GM18909 (cell line): Measurements from ENCODE around the gene PPL.
A peak's percentile ranks its signal among the peaks of the same experiment; 100 is the strongest.
"Not testable (repeated sequence)": the region's sequence is repeated elsewhere in the genome, so short reads cannot be mapped to it uniquely, and the experiment has no call there.

Source experiments
- ATAC-seq: cut with Tn5 transposase; IDR thresholded peaks from one replicate; pipeline ENCODE4 v1.9.1; 2021; ENCODE audit warnings: mild to moderate bottlenecking; ENCODE audit not compliant: unreplicated experiment, poor library complexity

The PPL gene

DNA sequence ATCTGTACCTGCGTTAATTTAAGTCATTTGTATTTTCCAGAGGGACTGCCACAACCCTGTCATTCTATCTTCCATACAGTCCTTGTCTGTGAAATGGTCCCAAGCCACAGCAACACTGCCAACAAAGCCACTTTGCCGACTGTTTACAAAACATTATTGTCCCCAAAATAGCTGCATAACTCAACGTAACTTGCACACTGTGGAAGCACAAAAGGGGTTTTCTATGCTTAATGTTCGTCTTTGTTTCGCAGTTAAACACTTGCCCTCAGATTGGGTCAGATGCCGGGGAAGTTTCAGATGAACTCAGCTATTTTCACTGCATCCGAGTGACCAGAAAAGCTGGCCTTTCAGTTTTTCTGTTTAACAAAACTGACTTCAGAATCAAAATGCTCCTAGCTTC lies 25.8 kb upstream of the PPL start:
- no peak for ATAC-seq

DNA sequence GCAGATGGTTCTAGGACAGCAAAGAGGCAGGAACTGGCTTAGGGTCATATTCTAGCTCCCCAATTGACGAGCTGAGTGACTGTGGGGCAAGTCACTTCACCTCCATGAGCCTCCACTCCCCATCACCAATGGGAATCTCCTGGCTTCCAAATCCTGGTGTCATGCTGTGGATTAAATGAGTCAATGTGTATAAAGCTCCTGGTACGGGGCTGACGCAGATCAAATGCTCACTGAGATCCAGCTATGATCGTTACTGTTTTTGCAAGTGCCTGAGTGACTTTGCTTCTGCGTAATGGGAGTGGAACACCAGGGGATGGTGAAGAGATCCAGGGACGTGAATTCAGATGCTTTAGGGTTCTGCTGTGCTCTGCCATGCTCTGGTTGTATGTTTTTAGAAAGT lies 23.6 kb upstream of the PPL start:
- no peak for ATAC-seq

DNA sequence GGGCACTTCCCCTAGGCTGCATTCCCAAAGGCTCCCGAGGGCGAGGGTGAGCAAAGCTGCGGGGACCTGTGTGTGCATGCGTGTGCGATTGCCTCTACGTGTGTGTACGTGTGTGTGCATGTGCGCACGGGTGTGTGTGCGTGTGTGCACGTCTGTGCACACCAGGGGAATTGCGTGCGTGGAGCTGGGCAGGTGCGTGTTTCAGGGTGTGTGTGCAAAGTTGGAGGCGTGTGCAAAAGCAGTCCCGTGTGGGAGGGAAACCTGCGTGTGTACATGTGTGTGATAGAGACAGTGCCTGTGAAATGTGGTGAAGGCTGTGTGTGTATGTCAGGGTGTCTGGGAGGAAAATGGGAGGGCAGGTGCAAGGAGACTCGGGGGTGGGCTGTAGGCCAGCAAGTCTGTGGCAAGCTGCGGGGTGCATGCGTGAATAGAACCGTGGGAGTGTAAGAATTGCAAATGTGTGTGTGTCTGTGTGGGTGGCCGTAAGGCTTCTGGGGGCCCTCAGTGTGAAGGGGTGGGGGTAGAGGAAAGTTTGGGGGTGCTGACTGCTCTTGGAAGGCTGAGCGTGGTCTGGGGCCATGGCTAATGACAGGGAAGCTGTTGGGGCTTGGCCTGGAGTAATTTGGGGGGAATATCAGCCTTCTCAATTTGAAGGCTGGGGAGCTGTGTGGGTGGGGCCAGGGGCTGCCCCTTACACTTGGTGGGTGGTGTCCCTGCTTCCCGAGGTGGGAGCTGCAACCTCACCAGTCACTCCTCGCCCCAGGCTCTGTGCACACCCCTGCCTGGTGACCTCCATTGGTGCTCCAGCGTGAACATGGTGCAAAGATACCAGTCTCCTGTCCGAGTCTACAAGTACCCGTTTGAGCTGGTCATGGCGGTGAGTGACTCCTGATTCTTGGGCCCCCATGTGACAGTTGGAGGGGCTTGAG lies 21.8 kb upstream of the PPL start:
- peak; percentile 26 for ATAC-seq

DNA sequence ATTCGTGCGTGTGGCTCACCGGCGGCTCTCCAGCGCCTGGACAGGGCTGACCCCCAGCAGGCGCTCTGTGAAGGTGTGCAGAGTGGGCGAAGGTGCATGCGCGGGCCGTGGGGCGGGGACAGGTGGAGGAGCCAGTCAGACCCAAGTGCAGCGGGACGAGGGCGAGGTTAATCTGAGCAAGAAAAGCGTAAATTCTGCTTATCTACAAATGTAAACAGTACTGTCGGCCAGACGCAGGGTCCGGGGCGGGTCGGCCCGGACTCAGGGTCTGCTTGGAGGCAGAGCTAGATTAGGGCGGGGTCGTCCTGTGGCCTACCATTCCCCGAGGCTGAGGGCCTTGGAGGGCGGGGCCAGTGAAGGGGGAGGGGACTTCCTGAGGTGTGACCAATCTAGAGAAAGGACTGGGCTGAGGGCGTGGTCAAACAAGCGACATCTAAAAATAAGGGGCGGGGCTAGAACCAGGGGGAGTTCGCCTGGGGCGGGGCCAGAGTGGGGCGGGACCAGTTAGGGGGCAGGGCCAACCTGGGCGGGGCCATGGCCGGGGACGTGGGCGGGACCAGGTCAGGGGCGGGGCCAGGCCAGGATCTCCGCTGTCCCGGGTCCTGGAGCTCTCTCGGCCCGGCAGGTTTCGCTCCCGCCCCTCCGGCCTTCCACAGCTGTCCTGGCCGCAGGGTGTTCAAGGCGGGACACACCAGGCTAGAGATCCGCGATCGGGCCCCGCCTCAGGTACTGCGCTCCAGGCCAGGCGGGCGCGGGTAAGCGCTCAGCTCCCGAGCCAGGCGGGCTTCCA lies 21.0 kb upstream of the PPL start, which contains the start of gene SEC14L5:
Gene SEC14L5, plus strand, starts transcription at position 611 of the 790 bp plus-strand sequence. CDS start 994 bp downstream, outside the sequence.
- peak; percentile 72 for ATAC-seq

DNA sequence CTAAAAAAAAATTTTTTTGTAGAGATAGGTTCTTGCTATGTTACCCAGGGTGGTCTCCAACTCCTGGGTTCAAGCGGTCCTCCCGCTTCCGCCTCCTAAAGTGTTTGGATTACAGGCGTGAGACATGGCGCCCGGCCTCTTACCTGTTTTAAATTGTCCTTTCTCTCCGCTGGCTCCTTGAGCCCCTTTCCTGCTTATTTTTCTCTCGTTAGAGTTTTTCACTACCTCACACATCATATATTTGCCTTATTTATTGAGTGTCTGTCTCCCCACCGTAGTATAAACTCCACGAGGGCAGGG lies 20.4 kb upstream of the PPL start:
- ATAC-seq: no peak

DNA sequence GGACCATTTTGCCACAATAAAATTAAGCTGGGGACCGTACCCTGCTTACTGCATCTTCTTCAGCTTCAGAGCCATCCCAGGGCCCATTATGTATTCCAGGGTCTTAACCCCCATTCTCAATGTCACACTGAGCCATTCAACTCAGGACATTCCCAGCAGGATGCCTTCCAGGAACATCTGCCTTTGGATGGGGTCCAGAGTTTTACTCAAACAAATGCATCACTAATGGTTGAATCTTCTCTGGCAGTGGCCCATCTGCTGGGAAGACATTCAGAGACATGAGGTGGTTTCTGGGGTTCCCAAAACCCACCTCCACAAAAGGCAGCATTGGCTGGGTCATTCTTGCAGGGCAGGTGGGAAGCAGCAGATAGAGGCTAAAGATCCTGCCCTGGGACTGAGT lies 17.8 kb upstream of the PPL start:
- ATAC-seq: no peak

DNA sequence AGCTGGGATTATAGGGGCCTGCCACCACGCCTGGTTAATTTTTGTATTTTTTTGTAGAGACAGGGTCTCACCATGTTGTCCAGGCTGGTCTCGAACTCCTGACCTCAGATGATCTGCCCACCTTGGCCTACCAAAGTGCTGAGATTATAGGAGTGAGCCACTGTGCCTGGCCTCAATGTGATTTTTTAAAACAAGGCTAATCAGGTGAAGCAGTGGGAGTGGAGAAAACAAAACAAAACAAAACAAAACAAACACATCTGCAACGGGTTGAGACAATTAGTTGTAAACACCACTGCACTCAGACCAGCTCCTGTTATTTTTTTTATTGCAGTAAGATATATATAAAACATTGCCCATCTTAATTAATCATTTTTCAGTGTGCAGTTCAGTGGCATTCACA lies 14.6 kb upstream of the PPL start:
- not testable (repeated sequence) for ATAC-seq

DNA sequence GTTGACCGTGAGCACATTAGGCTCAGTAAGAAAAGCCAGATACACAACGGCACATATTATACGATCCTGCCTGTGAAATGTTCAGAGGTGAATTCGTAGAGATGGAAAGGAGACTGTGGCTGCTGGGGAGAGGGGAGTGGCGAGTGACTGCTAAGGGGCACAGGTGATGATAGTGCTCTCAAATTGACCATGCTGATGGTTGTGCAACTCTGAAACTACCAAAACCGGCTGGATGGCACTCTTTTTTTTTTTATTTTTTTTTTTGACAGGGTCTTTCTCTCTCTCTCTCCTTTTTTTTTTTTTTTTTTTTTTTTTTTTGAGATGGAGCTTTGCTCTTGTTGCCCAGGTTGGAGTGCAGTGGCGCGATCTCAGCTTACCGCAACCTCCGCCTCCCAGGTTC lies 13.0 kb upstream of the PPL start:
- no peak for ATAC-seq

DNA sequence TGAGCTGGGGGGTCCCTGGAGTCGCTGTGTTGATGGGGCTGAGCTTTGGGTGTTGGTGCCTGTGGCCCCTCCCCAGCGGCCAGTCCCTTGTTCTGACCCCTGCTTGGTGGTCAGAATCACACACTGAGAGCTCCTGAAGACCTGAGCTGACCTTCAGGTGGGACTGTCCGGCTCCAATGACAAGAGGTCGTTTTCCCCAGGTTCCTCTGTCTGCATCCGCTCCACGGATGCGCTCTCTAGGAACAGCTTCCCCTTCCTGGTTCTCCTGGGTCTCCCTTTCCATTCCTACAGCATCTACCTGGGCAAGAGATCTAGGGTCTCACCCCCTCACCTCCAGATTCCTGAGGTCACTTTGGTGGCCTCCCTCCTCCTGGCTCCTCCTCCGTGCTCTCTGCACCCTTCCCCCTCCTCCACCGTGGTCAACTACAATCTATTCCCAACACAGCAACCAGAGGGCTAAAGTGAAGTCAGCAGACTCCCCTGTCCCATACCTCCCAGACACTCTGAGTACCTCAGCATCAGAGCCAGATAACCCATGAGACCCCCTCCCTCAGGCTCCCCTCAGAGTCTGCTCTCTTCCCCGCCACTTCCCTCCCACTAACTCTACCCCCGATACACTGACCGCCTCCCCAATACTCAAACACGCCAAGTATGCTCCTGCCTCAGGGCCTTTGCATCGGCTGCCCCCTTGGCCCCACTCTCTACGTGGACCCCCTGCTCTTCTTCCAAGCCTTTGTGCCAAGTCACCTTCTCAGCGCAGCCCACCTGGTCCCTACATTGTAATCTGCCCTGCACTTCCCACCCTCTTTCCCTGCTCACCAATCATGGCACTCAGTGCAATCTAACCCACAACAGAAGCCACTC lies 12.2 kb upstream of the PPL start:
- no peak for ATAC-seq

DNA sequence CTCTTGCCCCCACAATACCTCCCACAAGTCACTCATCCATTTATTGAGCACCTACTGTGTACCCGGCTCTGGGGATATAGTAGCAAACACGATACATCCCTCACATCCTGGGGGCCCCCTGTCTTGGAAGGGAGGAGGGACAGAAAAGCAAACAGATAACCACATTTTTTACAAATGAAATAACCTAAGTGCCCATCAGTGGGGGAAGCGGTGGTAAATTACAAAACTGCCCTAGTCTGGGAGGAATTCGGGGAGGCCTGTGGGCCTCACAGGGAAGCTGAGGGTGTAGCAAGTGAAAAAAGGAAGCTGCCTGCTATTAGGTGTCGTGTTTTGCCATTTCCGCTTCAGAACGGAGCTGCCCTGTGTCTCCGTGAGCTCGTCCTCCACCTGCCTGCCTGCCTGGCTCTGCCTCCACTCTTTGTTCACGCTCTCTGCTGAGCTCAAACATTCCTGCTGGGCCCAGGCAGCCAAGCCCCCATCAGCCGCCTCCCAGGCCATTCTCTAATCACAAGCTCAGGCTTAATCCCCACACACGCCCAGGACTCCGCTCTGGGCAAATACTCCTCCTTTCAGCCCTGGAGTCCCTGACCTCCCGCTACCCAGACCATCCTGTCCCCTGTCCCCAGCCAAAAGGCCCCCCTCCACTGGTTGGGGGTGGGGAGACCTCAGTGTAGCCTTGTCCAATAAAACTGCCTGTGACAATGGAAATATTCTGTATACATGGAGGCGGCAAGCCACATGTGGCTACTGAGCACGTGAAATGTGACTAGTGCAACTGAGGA lies 11.0 kb upstream of the PPL start:
- no peak for ATAC-seq

DNA sequence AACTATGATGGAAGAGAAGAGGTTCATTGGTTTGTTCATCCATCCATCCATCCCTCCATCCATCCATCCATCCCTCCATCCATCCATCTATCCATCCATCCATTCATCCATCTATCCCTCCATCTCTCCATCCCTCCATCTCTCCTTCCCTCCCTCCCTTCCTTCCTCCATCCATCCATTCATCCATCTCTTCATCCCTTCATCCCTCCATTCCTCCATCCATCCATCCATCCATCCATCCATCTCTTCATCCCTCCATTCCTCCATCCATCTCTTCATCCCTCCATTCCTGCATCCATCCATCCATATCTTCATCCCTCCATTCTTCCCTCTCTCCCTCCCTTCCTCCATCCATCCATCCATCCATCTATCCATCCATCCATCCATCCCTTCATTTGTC lies 10.0 kb upstream of the PPL start:
- ATAC-seq: no peak

DNA sequence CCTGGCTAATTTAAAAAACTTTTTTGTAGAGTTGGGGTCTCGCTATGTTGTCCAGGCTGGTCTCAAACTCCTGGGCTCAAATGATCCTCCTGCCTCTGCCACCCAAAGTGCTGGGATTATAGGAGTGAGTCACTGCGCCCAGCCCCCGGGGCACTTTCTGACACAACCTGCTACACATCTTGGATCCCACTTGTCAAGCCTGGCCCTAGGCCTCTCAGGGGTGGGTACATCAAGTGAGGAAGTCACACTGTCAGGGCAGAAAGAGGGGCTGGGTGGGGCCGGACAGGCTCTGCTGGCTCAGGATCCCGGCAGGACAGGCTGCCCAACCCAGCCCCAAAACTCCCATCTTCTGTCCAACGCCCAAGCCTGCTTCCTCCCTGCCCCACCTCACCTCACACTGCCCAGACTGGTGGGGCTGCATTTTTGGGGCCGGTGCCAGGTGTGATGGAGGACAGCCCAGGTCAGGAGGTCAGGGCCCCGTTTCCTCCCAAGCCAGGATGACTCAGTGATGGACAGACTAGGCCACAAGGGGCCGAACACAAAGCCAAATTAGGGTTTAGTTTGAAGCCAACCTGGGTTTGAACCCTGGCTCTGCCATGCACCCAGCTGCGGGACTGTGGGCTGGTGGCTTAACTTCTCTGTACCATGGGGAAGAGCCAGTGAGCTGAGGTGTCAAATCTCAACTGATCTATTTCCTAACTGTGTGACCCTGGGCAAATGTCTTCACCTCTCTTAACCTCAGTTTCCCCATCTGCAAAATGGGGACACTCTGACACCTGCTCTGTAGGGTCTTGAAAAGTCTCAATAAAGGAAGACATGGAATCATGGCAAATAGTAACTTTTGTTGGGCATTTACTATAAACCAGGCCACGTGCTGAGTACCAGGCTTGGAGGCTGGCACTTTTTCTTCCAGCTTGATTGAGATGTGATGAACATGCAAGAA lies 8.9 kb upstream of the PPL start:
- ATAC-seq: no peak

DNA sequence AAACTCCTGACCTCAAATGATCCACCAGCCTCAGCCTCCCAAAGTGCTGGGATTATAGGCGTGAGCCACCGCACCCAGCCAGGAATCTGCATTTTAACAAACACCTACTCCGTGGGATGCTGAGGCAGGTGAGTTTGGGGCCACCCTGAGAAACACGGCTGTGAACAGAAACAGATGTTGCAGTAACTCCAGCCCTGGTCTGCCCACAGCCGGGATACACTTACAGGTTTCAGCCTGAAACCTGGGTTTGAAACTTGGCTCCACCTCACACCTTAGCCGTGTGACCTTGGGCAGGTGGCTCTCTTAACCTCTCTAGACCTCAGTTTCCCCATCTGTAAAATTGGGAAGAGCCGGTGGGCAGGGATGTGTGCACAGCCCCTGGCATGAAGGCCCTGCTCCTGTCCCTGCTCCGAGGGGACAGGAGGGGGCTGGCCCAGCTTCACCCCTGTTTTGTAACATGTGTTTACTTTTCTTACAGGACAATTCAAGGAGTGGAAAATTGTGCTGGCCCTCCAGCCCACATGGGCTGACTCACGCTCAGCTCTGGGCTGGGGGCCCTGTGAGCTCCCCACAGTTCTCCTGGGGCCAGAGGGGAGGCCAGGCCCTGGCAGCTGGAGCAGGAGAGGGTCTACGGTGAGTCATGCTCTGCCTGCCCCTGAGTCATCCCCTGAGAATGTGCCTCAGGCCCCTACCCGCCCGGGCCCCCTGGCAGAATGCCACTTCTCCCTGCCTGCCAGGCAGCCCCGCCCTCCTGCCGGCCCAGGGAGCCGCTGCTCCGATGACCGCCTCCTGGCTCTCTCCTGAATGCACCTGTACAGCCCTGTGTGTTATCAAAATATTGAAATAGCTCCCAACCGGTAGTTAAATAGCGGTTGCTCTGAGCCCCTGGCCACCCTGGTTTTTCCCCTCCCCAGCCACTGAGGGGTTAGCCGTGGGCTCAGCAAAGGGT lies 7.7 kb upstream of the PPL start:
- ATAC-seq: no peak

DNA sequence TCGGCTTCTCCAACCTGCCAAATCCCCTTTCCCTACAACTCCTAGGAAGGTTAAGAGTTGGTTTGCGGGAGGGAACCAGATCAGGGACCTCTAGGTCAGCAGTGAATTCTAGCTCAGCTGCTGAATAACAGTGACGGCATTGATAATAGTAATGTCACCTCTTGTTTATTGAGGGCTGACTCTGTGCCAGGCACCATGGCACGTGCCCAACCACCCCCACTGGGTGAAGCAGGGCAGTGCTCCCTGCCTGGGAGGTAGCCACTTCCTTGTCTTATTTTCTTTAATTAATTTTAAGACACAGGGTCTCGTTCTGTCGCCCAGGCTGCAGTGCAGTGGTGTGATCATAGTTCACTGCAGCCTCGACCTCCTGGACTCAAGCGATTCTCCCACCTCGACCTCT lies 5.5 kb upstream of the PPL start:
- no peak for ATAC-seq

DNA sequence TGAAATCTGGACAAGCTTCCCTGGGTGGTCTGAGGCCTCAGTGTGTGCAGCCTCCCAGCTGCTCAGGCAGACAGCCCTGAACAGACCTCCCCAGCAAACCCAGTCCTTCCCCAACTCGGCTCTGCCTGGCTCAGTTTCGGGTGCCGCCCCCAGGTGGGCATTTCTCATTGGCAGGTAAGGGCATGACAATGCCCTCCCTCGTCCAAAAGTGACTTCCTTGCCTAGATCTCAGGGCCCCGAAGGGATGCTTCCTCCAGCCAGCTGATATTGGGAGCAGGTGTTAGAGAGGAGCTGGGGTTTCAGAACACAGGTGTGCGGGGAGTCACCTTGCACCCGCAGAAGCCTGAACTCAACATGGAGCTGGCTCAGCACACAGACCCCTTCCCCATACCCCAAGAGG lies 3.8 kb upstream of the PPL start:
- no peak for ATAC-seq

DNA sequence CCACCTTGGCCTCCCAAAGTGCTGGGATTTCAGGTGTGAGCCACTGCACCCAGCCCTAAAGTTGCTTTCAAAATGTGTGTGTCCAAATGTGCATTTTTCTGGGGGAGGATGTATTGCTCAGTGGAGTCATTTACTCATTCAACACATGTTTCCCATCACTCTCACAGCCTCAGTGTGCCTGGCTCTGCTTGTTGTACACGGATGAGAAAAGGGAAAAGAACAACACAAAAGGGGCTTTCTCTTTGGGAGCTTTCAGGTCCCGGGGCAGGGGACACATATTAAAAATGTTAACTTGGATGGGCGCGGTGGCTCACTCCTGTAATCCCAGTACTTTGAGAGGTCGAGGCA lies 1.7 kb upstream of the PPL start:
- no peak for ATAC-seq

DNA sequence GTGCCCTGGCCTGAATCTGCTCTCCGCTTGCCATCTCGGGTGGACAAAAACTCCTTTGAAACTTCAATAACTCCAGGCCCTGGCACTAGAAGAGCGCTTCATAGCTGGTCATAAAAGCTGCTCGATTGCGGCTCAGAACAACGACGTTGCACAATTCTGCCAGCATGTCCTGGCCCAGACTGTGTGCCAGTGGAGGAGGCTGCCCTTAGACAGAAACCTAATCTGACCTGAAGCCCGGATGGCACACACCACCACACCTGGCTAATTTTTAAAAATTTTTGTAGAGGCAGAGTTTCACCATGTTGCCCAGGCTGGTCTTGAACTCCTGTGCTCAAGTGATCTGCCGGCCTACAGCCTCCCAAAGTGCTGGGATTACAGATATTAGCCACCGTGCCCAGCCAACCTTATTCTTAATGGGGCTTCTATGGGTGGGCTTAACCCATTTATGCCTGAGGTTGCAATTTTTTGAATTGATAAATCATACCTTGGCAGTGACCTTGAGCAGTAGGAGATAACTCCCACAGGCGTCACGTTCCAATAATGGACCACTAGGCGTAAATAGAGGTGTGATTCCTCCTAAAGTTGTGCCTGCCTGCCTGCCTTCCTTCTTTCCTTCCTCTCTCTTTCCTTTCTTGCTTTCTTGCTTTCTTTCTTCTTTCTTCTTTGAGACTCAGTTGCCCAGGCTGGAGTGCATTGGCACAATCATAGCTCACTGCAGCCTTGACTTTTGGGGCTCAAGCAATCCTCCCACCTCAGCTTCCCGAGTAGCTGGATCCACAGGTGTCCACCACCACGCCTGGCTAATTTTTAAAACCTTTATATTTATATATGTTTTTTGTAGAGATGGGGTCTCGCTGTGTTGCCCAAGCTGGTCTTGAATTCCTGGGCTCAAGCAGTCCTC lies 1.1 kb upstream of the PPL start:
- no peak for ATAC-seq
